GM21515 (cell line): ENCODE data around the gene RAP1GAP2.
"Not testable (repeated sequence)": the region's sequence is repeated elsewhere in the genome, so short reads cannot be mapped to it uniquely, and the experiment has no call there.

ENCODE experiments used
- ATAC-seq: cut with Tn5 transposase; IDR thresholded peaks from one replicate; pipeline ENCODE4 v1.9.1; 2021; ENCODE audit not compliant: unreplicated experiment

The RAP1GAP2 gene

DNA sequence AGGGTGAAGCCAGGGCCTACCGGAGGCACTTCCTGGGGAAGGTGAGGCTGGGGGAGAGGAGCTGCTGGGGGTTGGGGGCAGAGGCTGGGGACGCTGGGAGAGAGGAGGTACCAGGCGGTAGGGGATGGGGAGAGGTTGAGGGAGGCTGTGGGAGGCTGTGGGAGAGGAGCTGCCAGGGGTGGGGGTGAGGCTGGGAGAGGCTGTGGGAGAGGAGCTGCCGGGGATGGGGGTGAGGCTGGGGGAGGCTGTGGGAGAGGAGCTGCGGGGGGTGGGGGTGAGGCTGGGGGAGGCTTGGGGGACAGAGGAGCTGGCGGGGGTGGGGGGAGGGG, 167.8 kb downstream of the RAP1GAP2 start:
- ATAC-seq, result no peak

DNA sequence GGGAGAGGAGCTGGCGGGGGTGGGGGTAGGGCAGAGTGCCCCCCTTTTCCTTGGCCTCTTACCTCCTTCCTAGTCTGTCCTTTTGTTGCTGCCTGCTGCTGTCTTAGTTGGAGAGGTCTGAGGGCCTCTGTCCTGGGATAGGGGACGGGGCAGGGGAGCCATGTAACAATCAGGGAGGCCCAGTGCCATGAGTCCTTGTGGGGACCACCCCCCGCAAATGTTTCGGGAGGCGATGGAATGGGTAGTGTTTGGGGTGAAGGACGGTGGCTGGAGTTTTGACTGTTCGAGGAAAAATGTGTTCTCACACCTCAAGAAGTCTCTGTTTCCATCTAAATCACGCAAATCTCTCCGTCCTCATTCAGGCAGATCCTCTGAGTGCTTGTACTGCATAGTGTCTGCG, 168.1 kb downstream of the RAP1GAP2 start:
- ATAC-seq, result no peak

DNA sequence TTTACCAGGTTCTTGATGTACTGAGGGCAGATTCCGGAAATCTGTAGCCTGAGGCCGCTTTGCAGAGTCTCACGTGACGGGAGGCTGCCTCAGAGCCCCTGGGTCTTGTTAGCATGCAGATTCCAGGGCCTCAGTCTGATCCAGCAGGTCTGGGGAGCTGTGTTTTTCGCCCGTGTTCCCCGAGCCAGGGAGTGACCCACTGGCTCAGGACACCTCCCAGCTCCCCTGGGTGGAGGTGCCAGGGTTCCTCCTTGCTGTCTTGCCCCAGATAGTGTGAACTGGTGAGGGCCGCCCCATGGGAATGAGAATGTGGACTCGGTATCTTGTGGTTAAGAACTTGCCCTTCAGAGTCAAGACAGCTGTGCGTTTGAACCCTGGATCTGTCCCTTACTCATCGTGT, 168.6 kb downstream of the RAP1GAP2 start:
- ATAC-seq, result no peak

- ATAC-seq, result no peak
Measured at GRCh38 chr17:2965621-2966595, 169.7 kb downstream of the RAP1GAP2 start.

DNA sequence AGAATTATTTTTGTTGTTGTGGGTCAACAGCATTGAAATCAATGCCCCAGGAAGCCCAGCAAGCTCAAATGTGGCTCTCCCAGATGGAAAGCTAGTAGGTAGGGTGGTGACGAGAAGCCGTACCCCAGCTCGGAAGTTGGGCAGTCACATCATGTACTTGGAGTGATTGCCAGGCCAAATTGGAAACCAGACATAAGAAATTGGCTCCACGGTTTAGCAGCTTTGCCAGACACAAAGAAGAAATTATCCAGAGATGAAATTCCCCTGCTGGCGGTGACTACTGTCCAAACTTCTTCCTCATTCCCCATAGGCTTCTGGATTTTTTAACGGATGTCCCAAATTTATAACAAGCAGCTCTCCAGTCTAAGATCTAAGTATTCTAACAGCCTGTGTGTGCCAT, 171.3 kb downstream of the RAP1GAP2 start:
- no peak for ATAC-seq

- no peak for ATAC-seq
Measured at GRCh38 chr17:2971851-2972250, 175.6 kb downstream of the RAP1GAP2 start.

GRCh38 chr17:2972749-2973148, 176.5 kb downstream of the RAP1GAP2 start:
- ATAC-seq, result no peak

DNA sequence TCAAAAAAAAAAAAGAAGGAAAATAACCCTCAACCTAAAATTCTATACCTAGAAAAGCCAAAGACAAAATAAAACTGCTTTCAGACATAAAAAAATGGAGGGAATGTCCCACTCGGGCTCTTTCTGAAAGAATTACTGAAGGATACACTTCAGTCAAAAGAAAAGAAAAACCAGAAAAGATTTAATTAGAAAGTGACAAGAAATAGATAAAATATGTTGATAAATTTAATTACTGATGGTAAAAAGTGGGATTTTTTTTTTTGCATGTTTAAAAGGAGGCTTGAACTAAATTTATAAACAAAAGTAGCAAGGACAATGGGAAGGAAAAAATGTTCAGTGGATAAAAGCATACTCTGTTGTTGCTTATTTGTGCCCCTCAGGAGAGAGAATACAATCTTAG, 178.1 kb downstream of the RAP1GAP2 start:
- ATAC-seq, result no peak

DNA sequence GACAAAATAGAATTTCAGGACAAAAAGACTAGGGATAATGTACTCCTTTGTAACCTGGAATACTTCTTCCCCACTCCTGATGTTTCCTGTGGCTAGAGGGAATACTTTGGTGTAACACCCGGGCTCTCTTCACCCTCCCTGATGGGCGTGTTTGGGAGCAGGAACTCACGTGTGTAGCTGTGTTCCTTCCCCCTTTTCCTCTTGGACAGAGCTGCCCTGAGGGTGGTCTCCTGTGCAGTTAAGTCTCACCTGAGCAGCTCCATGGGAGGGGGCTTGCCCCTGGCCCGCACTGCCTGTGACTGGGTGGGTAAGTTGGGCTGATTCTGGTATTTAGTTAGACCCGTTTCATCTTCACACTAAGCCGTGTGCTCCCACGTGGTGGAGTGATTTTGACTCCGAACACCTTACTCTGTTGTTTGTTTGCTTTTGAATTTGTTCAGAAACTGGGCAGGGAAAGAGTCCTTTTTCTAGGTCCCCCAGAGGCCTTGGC, 179.3 kb downstream of the RAP1GAP2 start:
- ATAC-seq, result no peak

DNA sequence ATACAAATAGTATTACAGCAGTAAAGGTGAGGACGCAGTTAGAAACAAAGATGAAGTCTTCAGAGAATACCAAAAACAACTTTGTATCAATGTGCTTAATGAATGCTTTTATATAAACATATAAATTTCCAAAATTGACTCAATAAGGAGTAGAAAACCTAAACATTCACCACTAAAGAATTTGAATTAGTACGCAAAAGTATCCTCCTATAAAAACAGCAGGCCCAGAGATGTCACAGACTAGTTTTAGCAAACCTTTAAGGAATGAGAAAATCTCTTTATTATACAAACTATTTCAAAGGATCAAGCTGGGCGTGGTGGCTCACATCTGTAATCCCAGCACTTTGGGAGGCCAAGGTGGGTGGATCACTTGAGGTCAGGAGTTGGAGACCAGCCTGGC, 180.9 kb downstream of the RAP1GAP2 start:
- ATAC-seq, result no peak

DNA sequence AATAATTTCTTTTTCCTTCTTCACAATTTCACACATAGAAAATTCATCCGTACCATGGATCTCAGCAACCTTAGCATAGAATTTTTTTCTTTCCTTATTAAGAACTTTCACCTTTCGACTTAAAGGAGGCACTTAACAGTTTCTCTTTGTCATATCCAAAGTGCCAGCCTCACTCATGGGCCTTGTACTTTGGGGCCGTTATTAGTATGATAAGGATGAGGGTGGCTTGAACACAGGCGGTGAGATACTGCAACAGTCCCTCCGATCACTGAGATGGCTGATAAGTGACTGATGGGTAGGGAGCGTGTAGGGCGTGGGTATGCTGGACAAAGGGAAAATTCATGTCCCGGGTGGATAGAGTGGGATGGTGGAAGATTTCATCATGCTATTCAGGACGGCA, 181.9 kb downstream of the RAP1GAP2 start:
- no peak for ATAC-seq

DNA sequence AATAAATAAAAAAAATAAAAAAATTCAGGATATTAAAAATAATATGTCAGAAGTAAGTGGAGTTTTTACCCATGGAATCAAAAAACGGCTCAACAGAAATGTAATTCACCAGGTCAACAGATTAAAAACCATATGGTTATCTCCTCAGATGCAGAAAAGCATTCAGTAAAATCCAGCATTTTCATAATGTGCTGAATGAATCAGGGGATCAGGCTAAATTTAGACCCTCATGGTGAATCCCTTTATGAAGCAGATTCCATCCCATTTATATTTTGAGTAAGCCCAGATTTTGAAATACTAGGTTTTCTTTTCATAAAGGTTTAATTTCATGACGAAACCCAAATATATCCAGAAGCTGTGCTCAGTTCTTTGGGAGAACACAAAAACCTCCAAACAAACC, 182.8 kb downstream of the RAP1GAP2 start:
- ATAC-seq, result no peak

GRCh38 chr17:2980211-2980903, 184.1 kb downstream of the RAP1GAP2 start:
- no peak for ATAC-seq

GRCh38 chr17:2980904-2981246, 184.6 kb downstream of the RAP1GAP2 start:
- ATAC-seq, result no peak

DNA sequence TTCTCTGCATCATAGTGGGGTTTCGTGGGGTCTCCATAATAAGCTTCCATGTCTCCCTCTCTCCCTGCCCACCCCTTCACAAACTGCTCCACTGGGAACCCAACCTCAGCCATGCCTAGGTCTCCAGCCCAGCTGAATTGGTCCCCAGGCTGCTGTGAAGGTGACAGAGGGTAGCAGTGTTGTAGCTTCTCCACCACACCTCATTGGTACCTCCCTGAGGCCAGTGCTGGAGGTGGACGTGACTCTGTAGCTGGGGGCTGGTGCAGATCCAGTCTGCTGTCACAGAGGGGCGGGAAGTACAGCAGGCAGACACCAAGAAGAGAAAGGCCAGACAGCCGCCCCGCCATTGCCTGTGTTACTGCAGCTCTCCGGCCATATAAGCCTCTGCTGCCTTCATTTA, 185.1 kb downstream of the RAP1GAP2 start:
- ATAC-seq, result no peak

DNA sequence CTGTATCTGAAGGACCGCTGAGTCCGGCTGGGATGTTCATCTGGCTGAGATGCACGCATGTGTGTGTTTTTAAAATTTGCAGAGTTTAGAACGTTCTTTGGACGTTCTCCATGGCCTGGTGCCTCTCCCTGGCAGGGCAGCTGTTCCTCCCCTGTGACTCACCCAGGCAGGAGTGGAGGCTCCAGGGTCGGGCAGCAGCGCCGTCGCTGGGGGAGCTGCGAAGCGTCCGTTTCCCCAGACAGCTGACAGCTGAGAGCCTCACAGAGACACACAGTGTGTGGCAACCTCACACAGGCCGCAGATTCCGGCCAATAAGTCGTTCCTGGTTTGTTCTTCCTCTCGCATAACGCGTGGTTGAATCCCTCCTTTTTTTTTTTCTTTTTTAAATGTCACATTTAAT, 186.6 kb downstream of the RAP1GAP2 start:
- no peak for ATAC-seq

GRCh38 chr17:2983255-2983654, 187.0 kb downstream of the RAP1GAP2 start:
- ATAC-seq, result no peak

- no peak for ATAC-seq
Measured at GRCh38 chr17:2985318-2985717, 189.1 kb downstream of the RAP1GAP2 start.

- no peak for ATAC-seq
Measured at GRCh38 chr17:2986925-2987324, 190.7 kb downstream of the RAP1GAP2 start.

- ATAC-seq, result not testable (repeated sequence)
Measured at GRCh38 chr17:2989396-2989795, 193.2 kb downstream of the RAP1GAP2 start.

DNA sequence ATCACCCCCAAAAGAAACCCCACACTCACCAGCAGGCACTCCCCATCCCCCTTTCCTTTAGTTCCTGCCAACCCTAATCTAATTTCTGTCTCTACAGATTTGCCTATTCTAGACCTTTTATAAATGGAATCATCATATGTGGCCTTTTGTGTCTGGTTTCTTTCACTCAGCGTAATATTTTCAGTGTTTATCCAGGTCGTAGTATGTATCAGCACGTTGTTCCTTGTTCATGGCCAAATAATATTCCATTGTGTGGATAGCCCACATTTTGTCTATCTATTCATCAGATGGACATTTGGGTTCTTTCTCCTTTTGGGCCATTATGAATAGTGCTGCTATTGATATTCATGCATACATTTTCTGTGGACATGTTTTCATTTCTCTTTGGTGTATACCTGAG, 193.6 kb downstream of the RAP1GAP2 start:
- ATAC-seq, result no peak

DNA sequence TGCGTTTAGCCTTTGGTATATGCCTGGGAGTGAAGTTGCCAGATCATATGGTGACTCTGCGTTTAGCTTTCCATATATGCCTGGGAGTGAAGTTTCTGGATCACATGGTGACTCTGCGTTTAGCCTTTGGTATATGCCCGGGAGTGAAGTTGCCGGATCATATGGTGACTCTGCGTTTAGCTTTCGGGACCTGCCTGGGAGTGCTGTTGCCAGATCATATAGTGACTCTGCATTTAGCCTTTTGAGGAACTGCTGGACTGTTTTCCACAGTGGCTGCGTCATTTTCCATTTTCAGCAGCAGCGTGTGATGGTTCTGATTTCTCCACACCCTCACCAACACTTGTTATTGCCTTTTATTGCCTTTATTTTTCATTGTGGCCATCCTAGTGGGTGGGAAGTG, 194.2 kb downstream of the RAP1GAP2 start:
- no peak for ATAC-seq
